Measurements from ENCODE around the gene KCNT1. TPM values are rescaled to one million over a fixed set of nuclear protein-coding genes. Genes with fewer than 3 reads are reported as not detected.

Gene KCNT1
- total RNA-seq, 1 donor from 2014 or later: 0.14 TPM

DNA sequence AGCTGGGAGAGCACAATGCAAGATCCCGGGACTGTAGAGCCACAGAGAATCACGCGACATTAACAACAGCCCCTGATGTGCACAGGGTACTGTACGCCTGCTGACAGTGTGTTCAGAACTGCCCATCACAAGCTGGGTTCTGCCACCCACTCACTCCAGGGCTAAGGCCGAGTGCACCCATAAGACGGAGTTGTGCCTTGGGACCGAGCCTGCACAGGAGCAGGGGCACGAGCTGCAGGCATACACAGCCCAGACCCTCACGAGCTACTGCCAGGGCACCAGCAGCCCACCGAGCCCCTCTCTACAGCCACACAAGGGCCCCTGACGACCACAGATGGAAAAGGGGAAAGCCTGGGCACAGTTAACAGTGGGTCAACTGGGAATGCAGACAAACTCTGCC, 137.5 kb downstream of the KCNT1 start:
- H3K27ac Mint-ChIP-seq (ENCODE audit: unreplicated experiment): no peak overlapping the region
- H3K27me3 Mint-ChIP-seq (ENCODE audit: low read depth): no peaks in the 10 kb centered on the region
- H3K36me3 Mint-ChIP-seq (ENCODE audit: low read depth): peaks cover 23% of the 10 kb centered on the region
- no peaks in the 10 kb centered on the region for H3K4me1 Mint-ChIP-seq
- H3K9me3 Mint-ChIP-seq: peaks cover 7% of the 10 kb centered on the region
- TF ChIP-seq, protein P1, sequence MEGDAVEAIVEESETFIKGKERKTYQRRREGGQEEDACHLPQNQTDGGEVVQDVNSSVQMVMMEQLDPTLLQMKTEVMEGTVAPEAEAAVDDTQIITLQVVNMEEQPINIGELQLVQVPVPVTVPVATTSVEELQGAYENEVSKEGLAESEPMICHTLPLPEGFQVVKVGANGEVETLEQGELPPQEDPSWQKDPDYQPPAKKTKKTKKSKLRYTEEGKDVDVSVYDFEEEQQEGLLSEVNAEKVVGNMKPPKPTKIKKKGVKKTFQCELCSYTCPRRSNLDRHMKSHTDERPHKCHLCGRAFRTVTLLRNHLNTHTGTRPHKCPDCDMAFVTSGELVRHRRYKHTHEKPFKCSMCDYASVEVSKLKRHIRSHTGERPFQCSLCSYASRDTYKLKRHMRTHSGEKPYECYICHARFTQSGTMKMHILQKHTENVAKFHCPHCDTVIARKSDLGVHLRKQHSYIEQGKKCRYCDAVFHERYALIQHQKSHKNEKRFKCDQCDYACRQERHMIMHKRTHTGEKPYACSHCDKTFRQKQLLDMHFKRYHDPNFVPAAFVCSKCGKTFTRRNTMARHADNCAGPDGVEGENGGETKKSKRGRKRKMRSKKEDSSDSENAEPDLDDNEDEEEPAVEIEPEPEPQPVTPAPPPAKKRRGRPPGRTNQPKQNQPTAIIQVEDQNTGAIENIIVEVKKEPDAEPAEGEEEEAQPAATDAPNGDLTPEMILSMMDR (conservative IDR thresholded peaks at IDR 0.05): no peak
- DNase-seq (ENCODE audit: low read depth, low spot score): no peak
- H3K4me3 Mint-ChIP-seq: no peak overlapping the region

DNA sequence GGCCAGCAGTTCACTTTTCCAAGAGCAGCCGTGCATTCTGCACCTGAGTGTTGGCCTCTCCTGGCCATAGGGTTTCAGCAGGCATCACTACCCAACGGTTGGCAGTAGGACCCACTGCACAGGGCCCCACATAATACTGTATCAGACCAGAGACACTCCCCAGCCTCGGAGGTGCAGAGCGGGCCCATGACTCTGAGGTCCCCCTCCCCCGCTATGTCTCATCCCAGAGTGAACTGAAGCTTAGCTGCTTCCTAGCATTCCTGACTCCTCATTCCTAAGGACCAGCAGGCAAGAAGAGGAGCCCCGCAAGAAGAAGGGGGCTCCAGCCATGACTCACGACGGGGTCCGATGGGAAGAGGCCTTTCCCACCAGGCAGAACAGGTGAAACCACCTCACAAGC, 138.1 kb downstream of the KCNT1 start:
- Mint-ChIP-seq H3K36me3 (ENCODE audit: low read depth) (peaks cover 28% of the 10 kb centered on the region), H3K4me3 (no peak overlapping the region), H3K4me1 (no peaks in the 10 kb centered on the region), H3K9me3 (peaks cover 13% of the 10 kb centered on the region), H3K27ac (ENCODE audit: unreplicated experiment) (no peak overlapping the region), H3K27me3 (ENCODE audit: low read depth) (no peaks in the 10 kb centered on the region)
- no peak for DNase-seq (ENCODE audit: low read depth, low spot score)
- TF ChIP-seq, protein P1 (conservative IDR thresholded peaks at IDR 0.05): no peak

DNA sequence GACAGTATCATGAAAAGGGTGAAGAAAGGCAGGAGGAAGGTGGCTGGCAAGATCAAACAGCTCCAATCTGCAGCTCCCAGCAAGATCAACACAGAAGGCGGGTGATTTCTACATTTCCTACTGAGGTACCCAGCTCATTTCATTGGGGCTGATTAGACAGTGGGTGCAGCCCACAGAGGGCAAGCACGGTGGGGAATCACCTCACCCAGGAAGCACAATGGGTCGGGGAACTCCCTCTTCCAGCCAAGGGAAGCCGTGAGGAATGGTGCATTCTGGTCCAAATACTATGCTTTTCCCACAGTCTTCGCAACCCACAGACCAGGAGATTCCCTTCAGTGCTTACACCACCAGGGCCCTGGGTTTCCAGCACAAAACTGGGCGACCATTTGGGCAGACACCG, 138.6 kb downstream of the KCNT1 start:
- no peak for DNase-seq (ENCODE audit: low read depth, low spot score)
- Mint-ChIP-seq H3K4me1 (no peaks in the 10 kb centered on the region), H3K9me3 (peaks cover 17% of the 10 kb centered on the region), H3K27ac (ENCODE audit: unreplicated experiment) (no peak overlapping the region), H3K27me3 (ENCODE audit: low read depth) (no peaks in the 10 kb centered on the region), H3K36me3 (ENCODE audit: low read depth) (peaks cover 32% of the 10 kb centered on the region), H3K4me3 (no peak overlapping the region)
- TF ChIP-seq, protein P1 (conservative IDR thresholded peaks at IDR 0.05): no peak

Other genes starting within 250 kb of the KCNT1 start
- 27.5 and 32.4 TPM in 2 replicates for gene PPP1R26, start 222.4 kb upstream of the KCNT1 start, total RNA-seq
- gene MRPS2, start 201.5 kb upstream of the KCNT1 start, total RNA-seq: 59.8 and 60.6 TPM in 2 replicates
- not detected in 2 replicates for gene LCN1, start 180.7 kb upstream of the KCNT1 start, total RNA-seq
- gene OBP2A, start 156.1 kb upstream of the KCNT1 start, total RNA-seq: not detected in 2 replicates
- not detected in 2 replicates for gene PAEP, start 140.4 kb upstream of the KCNT1 start, total RNA-seq
- gene GLT6D1, start 62.6 kb upstream of the KCNT1 start, total RNA-seq: not detected in 2 replicates
- gene LCN9, start 38.9 kb upstream of the KCNT1 start, total RNA-seq: 0.30 and 0.66 TPM in 2 replicates
- not detected in 2 replicates for gene SOHLH1, start 2.7 kb upstream of the KCNT1 start, total RNA-seq
- 79.3 and 80.8 TPM in 2 replicates for gene CAMSAP1, start 205.4 kb downstream of the KCNT1 start, total RNA-seq